ENCODE data around the gene SETMAR.

GRCh38 chr3:4279516-4280105, 23.6 kb upstream of the SETMAR start:
- TF ChIP-seq SPI1 (IDR thresholded peaks at IDR 0.05; ENCODE audit: low read depth, low read length) (no peak), POLR2A (IDR thresholded peaks at IDR 0.05; ENCODE audit: low read depth, low read length) (no peak), POLR2AphosphoS5 (IDR thresholded peaks at IDR 0.05; ENCODE audit: low read depth, low read length) (no peak)
